NCI-H2227 (cell line): Measurements from ENCODE around the gene BIRC5.

Experiments
- DNase-seq: peaks from one replicate; lab custom pipeline; 2025; ENCODE audit not compliant: unreplicated experiment; lab: John Stamatoyannopoulos, UW

The BIRC5 gene

DNA sequence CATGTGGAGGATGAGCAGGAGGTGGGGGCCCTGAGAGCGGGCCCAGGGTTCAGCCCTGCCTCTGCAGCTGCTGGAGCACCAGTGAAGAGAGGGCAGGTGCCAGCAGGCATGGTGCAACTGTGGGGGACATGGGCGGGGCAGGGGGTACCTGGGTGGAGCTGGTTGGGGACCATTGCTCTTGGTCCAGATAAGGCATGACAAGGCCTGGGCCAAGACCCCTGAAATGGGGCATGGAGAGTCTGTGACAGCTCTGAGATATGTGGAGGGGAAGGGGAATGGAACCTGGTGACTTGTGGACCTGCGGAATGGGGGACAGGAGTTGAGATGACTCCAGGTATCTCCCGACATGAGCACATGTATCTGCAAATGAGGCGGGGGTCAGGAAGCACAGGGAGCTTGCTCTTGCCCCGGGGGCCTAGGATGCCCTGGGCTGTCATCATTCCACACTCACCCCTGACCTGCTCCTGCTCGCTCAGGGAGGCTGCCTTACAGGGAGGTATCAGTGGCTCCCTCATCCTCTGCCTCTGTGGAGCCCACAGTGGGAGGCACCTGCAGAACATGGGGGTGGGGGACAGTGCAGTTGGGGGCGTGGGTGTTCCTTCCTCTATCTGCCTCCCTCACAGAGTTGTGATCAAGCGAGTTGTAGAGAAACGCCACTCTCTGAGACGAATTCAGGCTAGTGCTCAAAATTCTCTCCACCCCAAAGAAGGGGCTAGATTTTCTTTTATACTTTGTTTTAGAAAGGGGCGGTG is 57.5 kb downstream of the BIRC5 start:
- no peak for DNase-seq

DNA sequence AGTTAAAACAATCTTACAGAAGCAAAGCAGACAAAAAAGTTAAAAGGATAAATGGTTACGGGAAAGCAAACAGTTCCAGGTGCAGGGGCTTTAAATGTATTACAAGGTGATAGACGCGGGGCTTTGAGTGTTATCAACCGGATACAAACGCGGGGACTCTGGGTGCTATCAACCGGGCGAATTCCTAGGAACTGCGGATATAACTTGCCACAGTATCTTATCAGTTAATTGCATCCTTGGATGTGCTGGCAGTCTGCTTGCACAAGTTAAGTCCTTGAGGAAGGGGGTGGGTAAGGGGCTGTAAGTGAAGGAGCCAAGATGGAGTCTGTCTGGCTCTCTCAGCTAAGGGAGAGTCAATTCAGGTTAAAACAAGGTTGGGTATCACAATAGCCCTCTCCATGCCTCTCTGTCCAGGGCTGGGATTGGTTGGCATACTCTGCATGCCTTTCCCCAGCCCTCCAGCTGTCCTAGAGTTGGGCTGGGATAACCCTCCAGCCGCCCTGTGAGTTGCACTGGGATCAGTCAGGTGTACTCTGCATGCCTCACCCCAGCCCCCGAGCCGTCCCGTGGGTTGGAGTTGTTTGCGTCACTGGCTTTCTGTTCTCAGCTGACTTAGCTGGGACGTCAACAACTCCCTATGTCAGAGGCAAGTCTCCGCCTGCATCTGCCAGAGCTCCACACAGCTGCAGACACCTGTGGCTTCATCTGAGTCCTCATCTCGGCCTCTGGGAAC is 58.3 kb downstream of the BIRC5 start:
- DNase-seq: peak; percentile 38

DNA sequence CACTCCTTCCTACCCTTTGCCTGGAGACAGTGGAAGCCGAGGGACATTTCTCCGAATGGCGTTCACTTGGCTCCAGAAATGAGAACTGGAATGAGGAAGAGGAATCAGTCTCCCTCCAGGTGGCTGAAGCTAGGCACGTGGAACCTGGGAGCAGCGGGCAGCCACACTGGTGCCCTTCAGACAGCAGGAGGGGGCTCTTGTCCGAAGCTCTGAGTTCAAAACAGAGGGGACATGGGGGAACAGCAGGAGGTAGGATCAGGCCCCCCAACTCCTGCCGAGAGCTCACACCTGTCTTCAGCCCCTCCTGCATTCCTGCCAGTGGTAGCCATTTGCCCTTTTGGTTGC is 58.8 kb downstream of the BIRC5 start:
- no peak for DNase-seq

DNA sequence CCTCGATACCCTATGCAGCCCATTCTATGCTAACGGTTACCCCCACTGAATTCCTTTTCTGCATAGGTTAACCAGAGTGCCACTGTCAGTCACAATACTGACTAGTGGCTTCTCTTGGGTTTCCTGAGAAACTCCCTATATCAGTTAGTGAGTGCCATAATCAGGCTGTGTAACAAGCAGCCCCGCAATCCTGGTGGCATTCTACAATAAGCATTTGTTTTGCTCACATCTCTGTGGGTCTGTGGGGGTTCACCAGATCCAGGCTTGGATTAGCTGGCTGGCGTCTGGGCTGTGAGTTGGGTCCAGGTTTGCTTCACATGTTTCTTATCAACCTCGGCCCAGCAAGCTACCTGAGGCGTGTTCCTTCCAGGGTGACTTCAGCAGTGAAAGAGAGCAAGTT is 59.8 kb downstream of the BIRC5 start:
- no peak for DNase-seq
